Neuronal stem cell (in vitro differentiated cells): ENCODE data around the gene UNKL.

Experiments
- DNase-seq: peaks from one replicate; pipeline ENCODE4 v3.0.0-alpha.2; 2013; ENCODE audit warnings: low spot score
- H2AFZ ChIP-seq: one replicate; pipeline ENCODE4 v1.6.1; 2013; ENCODE audit warnings: mild to moderate bottlenecking, low read length, inconsistent platforms
- H2AK5ac ChIP-seq: 2 replicates; pipeline ENCODE4 v1.6.1; 2013; ENCODE audit warnings: low read depth, mild to moderate bottlenecking, inconsistent platforms, low read length, moderate library complexity, mixed read lengths
- H2BK120ac ChIP-seq: 2 replicates; pipeline ENCODE4 v1.6.1; 2013; ENCODE audit warnings: low read depth, mild to moderate bottlenecking, inconsistent platforms, low read length, moderate library complexity, mixed read lengths
- H2BK12ac ChIP-seq: one replicate; pipeline ENCODE4 v1.6.1; 2013; ENCODE audit warnings: low read length, inconsistent platforms
- H2BK15ac ChIP-seq: 2 replicates; pipeline ENCODE4 v1.6.1; 2013; ENCODE audit warnings: mild to moderate bottlenecking, low read length, inconsistent platforms, mixed read lengths
- H2BK5ac ChIP-seq: one replicate; pipeline ENCODE4 v1.6.1; 2013; ENCODE audit warnings: inconsistent platforms, mild to moderate bottlenecking, low read length, moderate library complexity
- H3K14ac ChIP-seq: one replicate; pipeline ENCODE4 v1.6.1; 2013; ENCODE audit warnings: low read length, inconsistent platforms
- H3K18ac ChIP-seq: 2 replicates; pipeline ENCODE4 v1.6.1; 2013; ENCODE audit warnings: low read length, inconsistent platforms
- H3K23ac ChIP-seq: 2 replicates; pipeline ENCODE4 v1.6.1; 2013; ENCODE audit warnings: low read depth, mild to moderate bottlenecking, mixed read lengths, low read length, inconsistent platforms; ENCODE audit not compliant: poor library complexity
- H3K27ac ChIP-seq: replicated peaks from 3 replicates; pipeline ENCODE4 v1.5.1; 2013; ENCODE audit warnings: low read length, inconsistent platforms
- H3K27me3 ChIP-seq, 3 experiments: 2 replicates each; pipeline ENCODE4 v1.6.1; 2013; ENCODE audit warnings: low read length in 3 of 3, mild to moderate bottlenecking in 2 of 3, inconsistent platforms in 1 of 3, low read depth in 1 of 3, mixed read lengths in 1 of 3, moderate library complexity in 1 of 3; ENCODE audit not compliant: control insufficient read depth in 3 of 3, insufficient read depth in 3 of 3
- H3K36me3 ChIP-seq, 2 donors: replicated peaks in 1 of 2; 2 replicates each; pipeline ENCODE4 v1.6.1; 2013; ENCODE audit warnings: low read length in 2 of 2; ENCODE audit not compliant: control insufficient read depth in 2 of 2, insufficient read depth in 2 of 2
- H3K4ac ChIP-seq: 2 replicates; pipeline ENCODE4 v1.6.1; 2013; ENCODE audit warnings: inconsistent platforms, mild to moderate bottlenecking, low read length, moderate library complexity
- H3K4me1 ChIP-seq, 2 donors: 1 replicate in 1 of 2; 2 replicates in 1 of 2; pipeline ENCODE4 v1.6.1; 2013; ENCODE audit warnings: low read length in 2 of 2, low read depth in 1 of 2; ENCODE audit not compliant: control insufficient read depth in 2 of 2, insufficient read depth in 1 of 2
- H3K4me2 ChIP-seq: one replicate; pipeline ENCODE4 v1.6.1; 2013; ENCODE audit warnings: mild to moderate bottlenecking, low read length, inconsistent platforms; ENCODE audit not compliant: insufficient read depth, poor library complexity, severe bottlenecking
- H3K4me3 ChIP-seq, 2 donors: 2 replicates each; pipeline ENCODE4 v1.5.1; 2013; ENCODE audit warnings: low read length in 2 of 2, mild to moderate bottlenecking in 2 of 2, inconsistent platforms in 1 of 2, moderate library complexity in 1 of 2
- H3K79me1 ChIP-seq: one replicate; pipeline ENCODE4 v1.6.1; 2013; ENCODE audit warnings: low read depth, mild to moderate bottlenecking, inconsistent platforms, low read length, moderate library complexity
- H3K9ac ChIP-seq: one replicate; pipeline ENCODE4 v1.6.1; 2013; ENCODE audit warnings: mild to moderate bottlenecking, low read depth, low read length, inconsistent platforms; ENCODE audit not compliant: poor library complexity
- H3K9me3 ChIP-seq, 2 donors: replicated peaks in 1 of 2; 2 replicates each; pipeline versions ENCODE3 to v1.6.1; 2013; ENCODE audit warnings: low read length in 2 of 2, mild to moderate bottlenecking in 2 of 2, inconsistent platforms in 1 of 2, low read depth in 1 of 2, mixed read lengths in 1 of 2, moderate library complexity in 1 of 2; ENCODE audit not compliant: control insufficient read depth in 2 of 2, insufficient read depth in 1 of 2
- H4K8ac ChIP-seq: one replicate; pipeline ENCODE4 v1.6.1; 2013; ENCODE audit warnings: low read depth, mild to moderate bottlenecking, inconsistent platforms, low read length, moderate library complexity
- H4K91ac ChIP-seq: one replicate; pipeline ENCODE4 v1.6.1; 2013; ENCODE audit warnings: low read length, low read depth, mild to moderate bottlenecking, inconsistent platforms; ENCODE audit not compliant: poor library complexity
- WGBS, 2 donors: extraction: QIAGEN DNeasy Blood & Tissue Kit; methylation state at CpG; one replicate each; pipeline ENCODE4 v1.1.7; 2013; ENCODE audit warnings: missing lambda C conversion rate in 2 of 2, mixed read lengths in 1 of 2; ENCODE audit not compliant: insufficient read length in 2 of 2, insufficient replicate concordance in 1 of 2; ENCODE audit errors: extremely low coverage in 2 of 2; 5-methylcytosine and 5-hydroxymethylcytosine counted together

Gene UNKL

GRCh38 chr16:1434644-1435592 is 20.4 kb upstream of the UNKL start:
- no peak for DNase-seq
- Histone ChIP-seq H4K91ac (no peak overlapping the region), H3K9me3 (no peaks in the 10 kb centered on the region), H3K4me3 (no peak overlapping the region), H3K4me2 (no peak overlapping the region), H3K27me3 (no peaks in the 10 kb centered on the region), H2BK15ac (peak overlapping the region; percentile 81), H2BK5ac (peak overlapping the region; percentile 53), H3K14ac (peak overlapping the region; percentile 71), H3K36me3 (no peaks in the 10 kb centered on the region), H3K18ac (peak overlapping the region; percentile 57), H2AFZ (peak overlapping the region; percentile 11), H2BK12ac (peak overlapping the region; percentile 10), H3K4me1 (peaks cover 0 to 23% of the 10 kb centered on the region in 2 donors), H4K8ac (no peak overlapping the region), H3K9ac (no peak overlapping the region), H2AK5ac (peak overlapping the region; percentile 56), H3K27ac (no peak overlapping the region), H3K4ac (peak overlapping the region; percentile 53), H2BK120ac (no peak overlapping the region), H3K79me1 (no peaks in the 10 kb centered on the region), H3K23ac (peak overlapping the region; percentile 55)
- no CpG with 5 or more reads among the region's 40 CpGs for WGBS, 2 donors

- Histone ChIP-seq H2BK5ac (no peak overlapping the region), H3K4me1 (peaks cover 0 to 26% of the 10 kb centered on the region in 2 donors), H3K9ac (peak overlapping the region; percentile 70), H3K23ac (no peak overlapping the region), H3K36me3 (no peaks in the 10 kb centered on the region), H4K91ac (no peak overlapping the region), H2BK120ac (no peak overlapping the region), H2AK5ac (peak overlapping the region; percentile 83), H3K27ac (no peak overlapping the region), H3K4me3 (no peak overlapping the region), H3K14ac (no peak overlapping the region), H2BK15ac (peak overlapping the region; percentile 89), H3K4me2 (no peak overlapping the region), H4K8ac (no peak overlapping the region), H2BK12ac (no peak overlapping the region), H3K9me3 (no peaks in the 10 kb centered on the region), H3K4ac (no peak overlapping the region), H3K79me1 (peaks cover 2% of the 10 kb centered on the region), H2AFZ (peak overlapping the region; percentile 80), H3K27me3 (no peaks in the 10 kb centered on the region), H3K18ac (peak overlapping the region; percentile 13)
- WGBS, 2 donors: no CpG with 5 or more reads among the region's 22 CpGs
- no peak for DNase-seq
Observed at GRCh38 chr16:1433756-1434155, 19.3 kb upstream of the UNKL start.

- H3K79me1 ChIP-seq: peaks cover 3% of the 10 kb centered on the region
Observed at GRCh38 chr16:1433263-1433560, 18.7 kb upstream of the UNKL start.

More at GRCh38 chr16:1433263-1433560, 18.7 kb upstream of the UNKL start:
- Histone ChIP-seq H3K36me3 (no peaks in the 10 kb centered on the region), H2BK5ac (peak overlapping the region; percentile 53), H3K4ac (no peak overlapping the region), H4K91ac (no peak overlapping the region), H2BK12ac (peak overlapping the region; percentile 41), H3K18ac (peak overlapping the region; percentile 28), H2BK15ac (peak overlapping the region; percentile 26), H3K27me3 (no peaks in the 10 kb centered on the region), H3K4me1 (peaks cover 0 to 26% of the 10 kb centered on the region in 2 donors), H4K8ac (peak overlapping the region; percentile 65), H3K4me2 (no peak overlapping the region), H3K4me3 (no peak overlapping the region), H2AFZ (peak overlapping the region; percentile 80), H2BK120ac (no peak overlapping the region), H3K27ac (no peak overlapping the region), H3K14ac (no peak overlapping the region), H2AK5ac (peak overlapping the region; percentile 83), H3K9me3 (no peaks in the 10 kb centered on the region), H3K23ac (peak overlapping the region; percentile 20), H3K9ac (peak overlapping the region; percentile 70)
- no peak for DNase-seq
- no CpG with 5 or more reads among the region's 14 CpGs for WGBS, 2 donors
